B cell (primary cell): Measurements from ENCODE around the gene CHTF8. TPM values are rescaled to one million over a fixed set of nuclear protein-coding genes. Genes with fewer than 3 reads are reported as not detected.

ENCODE experiments used
- ATAC-seq: fragments of 200-7000 bp; cut with Tn5 transposase; one replicate; pipeline ENCODE4 v1.10.0; 2021; ENCODE audit warnings: low read depth, mild to moderate bottlenecking, moderate number of reproducible peaks, moderate library complexity
- CTCF ChIA-PET: fragments of 350-600 bp; sonication (Branson Sonifier 250); formaldehyde crosslinking; loops from one replicate; lab custom pipeline; 2021; ENCODE audit warnings: antibody characterized with exemption, inconsistent platforms; lab: Charles Lee
- POLR2A ChIA-PET: fragments of 350-600 bp; sonication (Branson Sonifier 250); formaldehyde crosslinking; loops from one replicate; lab custom pipeline; 2021; ENCODE audit warnings: antibody characterized with exemption; lab: Charles Lee
- DNase-seq: peaks from one replicate; pipeline ENCODE4 v3.0.0; 2013
- H2AFZ ChIP-seq: 2 replicates; pipeline ENCODE4 v1.6.1; 2012; ENCODE audit warnings: mild to moderate bottlenecking, low read depth, low read length; ENCODE audit not compliant: insufficient read depth, poor library complexity, severe bottlenecking
- H3K27ac ChIP-seq, 2 donors: 1 replicate in 1 of 2; 2 replicates in 1 of 2; pipeline ENCODE4 v1.5.1; 2012 to 2013; ENCODE audit warnings: low read length in 2 of 2, mild to moderate bottlenecking in 2 of 2, moderate library complexity in 1 of 2
- H3K27me3 ChIP-seq, 4 experiments: fragments of 200-600 bp in 1 of 4; sonication (generic) in 1 of 4; replicated peaks in 1 of 4; 1 replicate in 2 of 4; 2 replicates in 2 of 4; pipeline versions ENCODE4 v1.6.1 to v1.7.0; 2013 to 2016; ENCODE audit warnings: low read length in 3 of 4, mild to moderate bottlenecking in 2 of 4, mixed read lengths in 1 of 4, moderate library complexity in 1 of 4; ENCODE audit not compliant: insufficient read depth in 4 of 4, control insufficient read depth in 3 of 4; ENCODE audit errors: control extremely low read depth in 1 of 4
- H3K36me3 ChIP-seq, 2 experiments: replicated peaks in 1 of 2; 1 replicate in 1 of 2; 2 replicates in 1 of 2; pipeline versions ENCODE4 v1.6.1 to v1.7.1; 2013; ENCODE audit warnings: low read length in 1 of 2; ENCODE audit not compliant: insufficient read depth in 2 of 2, control insufficient read depth in 1 of 2; ENCODE audit errors: control extremely low read depth in 1 of 2, extremely low read depth in 1 of 2
- H3K4me1 ChIP-seq, 2 donors: fragments of 200-600 bp in 1 of 2; sonication (generic) in 1 of 2; 1 replicate in 1 of 2; 2 replicates in 1 of 2; pipeline versions ENCODE4 v1.5.1 to v1.6.1; 2013 to 2017; ENCODE audit warnings: low read length in 2 of 2; ENCODE audit not compliant: control insufficient read depth in 2 of 2, insufficient read depth in 2 of 2
- H3K4me2 ChIP-seq: replicated peaks from 2 replicates; pipeline ENCODE3; 2012; ENCODE audit warnings: mild to moderate bottlenecking, low read depth, low read length; ENCODE audit not compliant: poor library complexity, severe bottlenecking
- H3K4me3 ChIP-seq, 5 experiments: fragments of 200-600 bp in 1 of 5; sonication (generic) in 1 of 5; 1 replicate in 3 of 5; 2 replicates in 2 of 5; pipeline versions ENCODE4 v1.5.1 to v1.7.0; 2011 to 2016; ENCODE audit warnings: low read length in 4 of 5, mild to moderate bottlenecking in 4 of 5, low read depth in 2 of 5, control low read depth in 1 of 5, moderate library complexity in 1 of 5; ENCODE audit not compliant: insufficient read depth in 1 of 5; ENCODE audit errors: control extremely low read depth in 1 of 5, extremely low read depth in 1 of 5
- H3K79me2 ChIP-seq: fragments of 200-600 bp; sonication (generic); one replicate; pipeline ENCODE4 v1.6.0; 2016; ENCODE audit warnings: low read length; ENCODE audit not compliant: control insufficient read depth, insufficient read depth
- H3K9ac ChIP-seq: fragments of 200-600 bp; sonication (generic); 2 replicates; pipeline ENCODE4 v1.6.1; 2017; ENCODE audit warnings: mild to moderate bottlenecking, low read length, moderate library complexity
- H3K9me3 ChIP-seq, 3 donors: one replicate each; pipeline versions ENCODE4 v1.6.1 to v1.7.1; 2013; ENCODE audit warnings: low read length in 2 of 3; ENCODE audit not compliant: control insufficient read depth in 2 of 3, insufficient read depth in 1 of 3; ENCODE audit errors: control extremely low read depth in 1 of 3
- H4K20me1 ChIP-seq: 2 replicates; pipeline ENCODE4 v1.6.0; 2012; ENCODE audit warnings: mild to moderate bottlenecking, low read length; ENCODE audit not compliant: insufficient read depth, control insufficient read depth, poor library complexity, severe bottlenecking
- H3K27ac Mint-ChIP-seq: one replicate; pipeline ENCODE4 v1.8.0; 2021; ENCODE audit warnings: mixed read lengths
- H3K27me3 Mint-ChIP-seq: one replicate; pipeline ENCODE4 v1.8.0; 2021; ENCODE audit warnings: mixed read lengths
- H3K4me1 Mint-ChIP-seq: one replicate; pipeline ENCODE4 v1.8.0; 2021; ENCODE audit warnings: mixed read lengths
- H3K4me3 Mint-ChIP-seq: one replicate; pipeline ENCODE4 v1.8.0; 2021; ENCODE audit warnings: mixed read lengths
- H3K9me3 Mint-ChIP-seq: one replicate; pipeline ENCODE4 v1.8.0; 2022; ENCODE audit warnings: mixed read lengths; ENCODE audit not compliant: insufficient read depth
- CTCF ChIP-seq: fragments of 200-600 bp; IDR thresholded peaks from one replicate; pipeline ENCODE4 v1.8.0; 2022; ENCODE audit warnings: antibody characterized with exemption, mild to moderate bottlenecking
- EZH2 ChIP-seq: IDR thresholded peaks from 2 replicates; pipeline ENCODE4 v1.6.1; 2012; ENCODE audit warnings: borderline replicate concordance, low read depth, mild to moderate bottlenecking, moderate library complexity, low read length; ENCODE audit not compliant: insufficient read depth, poor library complexity, severe bottlenecking
- WGBS: methylation state at CpG from one replicate; pipeline ENCODE4 v1.1.5; 2013; ENCODE audit warnings: missing lambda C conversion rate; ENCODE audit not compliant: insufficient coverage; 5-methylcytosine and 5-hydroxymethylcytosine counted together
- intact Hi-C: fragments of 100-400 bp; cut with micrococcal nuclease; formaldehyde crosslinking; loops from one replicate; pipeline ENCODE4 v1.10.0; 2022
- polyA plus RNA-seq: library from polyadenylated mRNA; depleted of rRNA; stranded (reverse); fragments of >200 nt; gene quantifications from 2 replicates; pipeline ENCODE4 v1.2.3, GENCODE V29; 2012
- total RNA-seq, 2 donors: library from RNA; stranded (reverse); fragments of 120-200 nt in 1 of 2; gene quantifications; 1 replicate in 1 of 2; 2 replicates in 1 of 2; pipeline versions ENCODE4 v1.2.3 to v1.2.4, GENCODE V29; 2013 to 2022

The CHTF8 gene
- total and polyA plus RNA-seq, 2 donors (not counting 1 experiment from before 2014, with no cell fraction given): 65.0 to 112 TPM

- no peak overlapping the region for H3K27ac Mint-ChIP-seq
- H2AFZ ChIP-seq: no peak overlapping the region
- ATAC-seq: no peak
- H3K4me3 Mint-ChIP-seq: no peak overlapping the region
- H4K20me1 ChIP-seq: no peaks in the 10 kb centered on the region
- no peaks in the 10 kb centered on the region for H3K9me3 Mint-ChIP-seq
- ChIA-PET CTCF (no interaction called here), POLR2A (interaction anchor here (0.6 kb wide), 1 partner anchor 1533 kb away, joined by 4 read pairs; no protein-coding TSS in a partner anchor)
- 65% methylated on average over 4 of the region's 5 CpGs for WGBS
- no peak for DNase-seq
- no peaks in the 10 kb centered on the region for H3K4me1 Mint-ChIP-seq
- intact Hi-C loops: no loop called here
- no peaks in the 10 kb centered on the region for H3K27me3 ChIP-seq
- no peaks in the 10 kb centered on the region for H3K79me2 ChIP-seq
- TF ChIP-seq EZH2 (no peak), CTCF (no peak)
- no peaks in the 10 kb centered on the region for H3K9me3 ChIP-seq
- H3K4me2 ChIP-seq: no peak overlapping the region
- H3K36me3 ChIP-seq: no peaks in the 10 kb centered on the region
- H3K4me3 ChIP-seq: no peak overlapping the region
- H3K9ac ChIP-seq: no peak overlapping the region
- no peaks in the 10 kb centered on the region for H3K4me1 ChIP-seq
- H3K27ac ChIP-seq: no peak overlapping the region
- no peaks in the 10 kb centered on the region for H3K27me3 Mint-ChIP-seq
These were observed 37.9 kb downstream of the CHTF8 start for GRCh38 chr16:69094501-69094900.

- DNase-seq (no peak), ATAC-seq (no peak)
- intact Hi-C loops: no loop called here
- H3K36me3 ChIP-seq: no peaks in the 10 kb centered on the region
- no CpG with 5 or more reads among the region's 3 CpGs for WGBS
- H3K27ac Mint-ChIP-seq: no peak overlapping the region
- TF ChIP-seq CTCF (no peak), EZH2 (no peak)
- POLR2A ChIA-PET: interaction anchor here (0.6 kb wide), 1 partner anchor 11 kb away, joined by 7 read pairs; no protein-coding TSS in a partner anchor
- H3K27me3 Mint-ChIP-seq: no peaks in the 10 kb centered on the region
- H3K9me3 Mint-ChIP-seq: no peaks in the 10 kb centered on the region
- no peaks in the 10 kb centered on the region for H3K9me3 ChIP-seq
- H3K79me2 ChIP-seq: no peaks in the 10 kb centered on the region
- H3K4me1 Mint-ChIP-seq: no peaks in the 10 kb centered on the region
- H3K9ac ChIP-seq: no peak overlapping the region
- H4K20me1 ChIP-seq: no peaks in the 10 kb centered on the region
- no peak overlapping the region for H3K4me3 Mint-ChIP-seq
- H3K4me1 ChIP-seq: no peaks in the 10 kb centered on the region
- H2AFZ ChIP-seq: no peak overlapping the region
- H3K27me3 ChIP-seq: no peaks in the 10 kb centered on the region
- no peak overlapping the region for H3K4me3 ChIP-seq
- no peak overlapping the region for H3K27ac ChIP-seq
- CTCF ChIA-PET: no interaction called here
- H3K4me2 ChIP-seq: no peak overlapping the region
These were observed 38.4 kb downstream of the CHTF8 start for GRCh38 chr16:69093974-69094373.
